AML-193 (cell line): ENCODE results near the gene SYF2.

Experiments used
- DNase-seq, 2 experiments: peaks; one replicate each; lab custom pipeline; 2025; lab: John Stamatoyannopoulos, UW

Gene SYF2

GRCh38 chr1:25184001-25184762, 48.1 kb downstream of the SYF2 start:
- no peak for DNase-seq

- no peak for DNase-seq
Observed at GRCh38 chr1:25183126-25183980, 48.9 kb downstream of the SYF2 start.

GRCh38 chr1:25182629-25183028, 49.7 kb downstream of the SYF2 start:
- DNase-seq = no peak

GRCh38 chr1:25180996-25181395, 51.3 kb downstream of the SYF2 start:
- DNase-seq = no peak

GRCh38 chr1:25178917-25179561, 53.3 kb downstream of the SYF2 start:
- DNase-seq = no peak

GRCh38 chr1:25174730-25175612, 57.3 kb downstream of the SYF2 start:
- no peak for DNase-seq

- DNase-seq = no peak
Observed at GRCh38 chr1:25174363-25174729, 58.0 kb downstream of the SYF2 start.

GRCh38 chr1:25173809-25174340, 58.4 kb downstream of the SYF2 start:
- no peak for DNase-seq
